ENCODE measurements around the gene ANKRD11. TPM values are rescaled to one million over a fixed set of nuclear protein-coding genes. Genes with fewer than 3 reads are reported as not detected.

The ANKRD11 gene
- total RNA-seq, 1 donor from 2014 or later: 133 TPM

- H3K36me3 ChIP-seq (ENCODE audit: control insufficient read depth, insufficient read depth, low read length): peaks cover 2% of the 10 kb centered on the region
- no peak for TF ChIP-seq CTCF (IDR thresholded peaks at IDR 0.05; ENCODE audit: insufficient read depth, low read length, poor library complexity, severe bottlenecking)
- DNase-seq (ENCODE audit: low read depth): no peak
- no peaks in the 10 kb centered on the region for H3K27me3 ChIP-seq (ENCODE audit: control insufficient read depth, insufficient read depth, low read length)
- no peak overlapping the region for H3K4me3 ChIP-seq (ENCODE audit: low read depth, low read length)
Measured at GRCh38 chr16:89280546-89281188, 209.7 kb downstream of the ANKRD11 start.

GRCh38 chr16:89279666-89280481 lies 210.5 kb downstream of the ANKRD11 start:
- Histone ChIP-seq H3K4me3 (ENCODE audit: low read depth, low read length) (no peak overlapping the region), H3K27me3 (ENCODE audit: control insufficient read depth, insufficient read depth, low read length) (no peaks in the 10 kb centered on the region), H3K36me3 (ENCODE audit: control insufficient read depth, insufficient read depth, low read length) (peaks cover 2% of the 10 kb centered on the region)
- no peak for TF ChIP-seq CTCF (IDR thresholded peaks at IDR 0.05; ENCODE audit: insufficient read depth, low read length, poor library complexity, severe bottlenecking)
- no peak for DNase-seq (ENCODE audit: low read depth)

GRCh38 chr16:89278441-89279240 lies 211.7 kb downstream of the ANKRD11 start:
- no peak overlapping the region for H3K4me3 ChIP-seq (ENCODE audit: low read depth, low read length)
- no peaks in the 10 kb centered on the region for H3K27me3 ChIP-seq (ENCODE audit: control insufficient read depth, insufficient read depth, low read length)
- H3K36me3 ChIP-seq (ENCODE audit: control insufficient read depth, insufficient read depth, low read length): no peaks in the 10 kb centered on the region
- no peak for DNase-seq (ENCODE audit: low read depth)
- TF ChIP-seq CTCF (IDR thresholded peaks at IDR 0.05; ENCODE audit: insufficient read depth, low read length, poor library complexity, severe bottlenecking): no peak

GRCh38 chr16:89277641-89278341 lies 212.6 kb downstream of the ANKRD11 start:
- Histone ChIP-seq H3K4me3 (ENCODE audit: low read depth, low read length) (no peak overlapping the region), H3K27me3 (ENCODE audit: control insufficient read depth, insufficient read depth, low read length) (no peaks in the 10 kb centered on the region), H3K36me3 (ENCODE audit: control insufficient read depth, insufficient read depth, low read length) (no peaks in the 10 kb centered on the region)
- DNase-seq (ENCODE audit: low read depth): no peak
- TF ChIP-seq CTCF (IDR thresholded peaks at IDR 0.05; ENCODE audit: insufficient read depth, low read length, poor library complexity, severe bottlenecking): no peak

GRCh38 chr16:89277049-89277448 lies 213.3 kb downstream of the ANKRD11 start:
- no peaks in the 10 kb centered on the region for H3K36me3 ChIP-seq (ENCODE audit: control insufficient read depth, insufficient read depth, low read length)
- H3K4me3 ChIP-seq (ENCODE audit: low read depth, low read length): no peak overlapping the region
- H3K27me3 ChIP-seq (ENCODE audit: control insufficient read depth, insufficient read depth, low read length): no peaks in the 10 kb centered on the region
- no peak for TF ChIP-seq CTCF (IDR thresholded peaks at IDR 0.05; ENCODE audit: insufficient read depth, low read length, poor library complexity, severe bottlenecking)
- no peak for DNase-seq (ENCODE audit: low read depth)

Measured in kidney epithelial cell (primary cell).